ENCODE measurements around the gene STK32C.

Gene STK32C

GRCh38 chr10:132242103-132242840 lies 65.5 kb downstream of the STK32C start:
- no peak for DNase-seq

- DNase-seq: no peak
These were observed 66.3 kb downstream of the STK32C start for GRCh38 chr10:132241496-132241895.

DNA sequence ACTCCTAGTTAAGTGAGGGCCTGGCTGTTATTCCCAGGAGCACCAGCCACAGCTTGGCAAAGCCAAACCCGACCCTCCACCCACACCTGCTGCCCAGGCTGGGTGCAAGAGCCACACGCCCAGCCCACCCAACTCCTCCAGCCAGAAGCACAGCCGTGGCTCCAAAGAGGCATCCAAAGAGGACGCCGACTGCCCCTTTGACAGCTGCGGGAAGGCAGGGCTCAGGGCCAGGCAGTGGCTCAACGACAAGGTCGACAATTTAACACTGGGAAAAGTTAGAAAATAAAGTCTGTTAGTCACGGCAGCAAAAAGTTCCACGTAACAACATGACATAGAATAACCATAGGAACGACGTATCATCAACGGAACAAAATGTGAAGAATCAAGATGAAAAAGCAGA lies 66.7 kb downstream of the STK32C start:
- no peak for DNase-seq

- no peak for DNase-seq
These were observed 67.2 kb downstream of the STK32C start for GRCh38 chr10:132240581-132240980.

DNA sequence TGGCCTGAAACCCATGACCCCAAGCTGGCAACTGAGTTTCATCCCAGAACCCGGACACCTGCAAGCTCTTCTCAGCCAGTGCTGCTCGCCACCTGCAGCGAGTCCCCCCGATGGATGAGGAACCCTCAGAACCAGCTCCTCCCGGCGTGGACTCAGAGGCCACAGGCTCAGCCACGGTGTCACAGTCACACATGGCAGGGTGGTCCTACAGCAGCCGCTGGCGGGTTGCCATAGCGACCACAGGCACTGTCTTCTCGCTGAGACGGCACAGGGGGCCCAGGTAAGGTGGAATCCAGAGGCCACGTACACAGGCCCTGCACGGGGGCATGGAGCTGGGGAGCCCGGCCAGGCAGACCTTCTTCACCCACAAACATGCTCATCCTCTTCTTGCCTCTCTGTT lies 67.6 kb downstream of the STK32C start:
- DNase-seq: no peak

DNA sequence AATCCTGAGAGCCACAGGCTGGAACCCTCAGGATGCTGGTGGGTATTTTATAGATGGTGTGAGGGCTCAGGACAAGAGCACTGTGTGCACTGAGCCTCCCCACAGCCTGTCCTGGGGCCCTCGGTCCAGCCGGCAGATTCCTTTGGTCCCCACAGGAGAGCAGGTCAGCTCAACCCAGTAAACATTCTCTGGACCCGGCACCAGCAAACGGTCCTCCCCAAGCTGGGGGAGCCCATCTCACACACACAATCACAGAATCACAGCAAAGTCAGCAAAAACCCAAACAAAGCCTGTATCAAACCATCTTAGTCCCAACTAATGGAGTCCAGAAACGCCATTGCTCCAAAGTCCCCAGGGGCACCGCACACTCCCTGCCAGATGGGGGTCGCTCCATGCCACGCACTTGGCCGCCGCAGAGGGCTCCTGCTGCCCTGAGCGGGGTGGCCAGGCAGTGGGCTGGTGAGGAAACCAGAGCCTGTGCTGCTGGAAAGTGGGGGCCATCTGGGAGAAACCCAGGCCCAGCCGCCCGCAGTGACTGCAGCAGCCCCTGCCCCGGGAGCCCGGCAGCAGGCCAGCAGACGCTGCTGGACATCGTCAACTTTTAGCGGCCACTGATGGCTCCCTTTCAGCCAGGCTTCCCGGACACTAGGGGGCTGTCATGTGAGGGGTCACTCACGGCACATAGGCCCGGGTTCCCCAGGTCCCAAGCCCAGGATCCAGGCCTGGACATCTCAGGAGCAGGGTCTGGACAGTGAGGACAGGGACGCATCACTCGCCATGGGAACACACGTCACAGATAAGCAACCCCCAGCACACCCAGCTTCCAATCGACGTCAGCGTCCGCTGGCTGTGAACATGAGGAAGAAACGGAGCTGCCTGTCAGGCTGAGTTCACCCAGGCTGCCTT lies 68.4 kb downstream of the STK32C start:
- no peak for DNase-seq

GRCh38 chr10:132238371-132239125 lies 69.2 kb downstream of the STK32C start:
- DNase-seq: no peak

GRCh38 chr10:132237871-132238270 lies 69.9 kb downstream of the STK32C start:
- DNase-seq: peak in 1 of 2 experiments; percentile 62

DNA sequence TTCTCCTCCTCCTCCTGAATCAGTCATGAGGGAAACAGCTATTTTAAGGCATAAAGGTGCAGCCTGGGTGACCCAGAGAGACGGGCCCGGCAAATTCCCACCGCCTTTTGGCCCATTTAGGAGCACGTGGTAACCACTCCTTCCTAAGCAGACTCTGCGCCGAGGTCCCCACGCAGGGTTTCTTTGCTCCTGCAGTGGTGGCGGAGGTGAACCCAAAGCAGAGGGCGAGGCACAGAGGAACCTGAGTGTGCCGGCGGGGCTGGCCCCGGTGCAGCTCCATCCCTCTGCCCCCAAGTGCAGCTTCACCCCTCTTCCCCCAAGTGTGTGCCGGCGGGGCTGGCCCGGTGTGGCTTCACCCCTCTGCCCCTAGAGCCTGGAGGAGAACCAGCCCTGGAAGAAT lies 70.4 kb downstream of the STK32C start:
- no peak for DNase-seq

DNA sequence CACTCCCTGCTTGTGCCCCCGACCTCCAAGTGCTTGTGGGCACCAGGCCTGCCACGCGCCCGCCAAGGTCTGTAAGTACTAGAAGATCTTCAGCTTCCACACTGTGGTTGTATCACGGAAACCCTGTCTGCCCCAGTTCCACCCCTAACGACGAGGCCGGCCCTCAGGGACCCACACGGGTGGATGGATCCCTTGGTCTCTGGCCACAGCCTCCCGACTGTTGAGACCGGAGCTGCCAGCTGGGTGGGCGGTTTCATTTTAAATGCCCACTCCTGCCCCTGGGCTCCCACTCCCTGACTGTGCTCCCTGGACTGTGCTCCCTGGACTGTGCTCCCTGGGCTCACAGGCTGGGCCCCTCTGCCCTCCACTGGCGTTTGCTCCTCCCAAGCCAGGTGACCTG lies 70.9 kb downstream of the STK32C start:
- no peak for DNase-seq

GRCh38 chr10:132236161-132236560 lies 71.6 kb downstream of the STK32C start:
- DNase-seq: no peak

DNA sequence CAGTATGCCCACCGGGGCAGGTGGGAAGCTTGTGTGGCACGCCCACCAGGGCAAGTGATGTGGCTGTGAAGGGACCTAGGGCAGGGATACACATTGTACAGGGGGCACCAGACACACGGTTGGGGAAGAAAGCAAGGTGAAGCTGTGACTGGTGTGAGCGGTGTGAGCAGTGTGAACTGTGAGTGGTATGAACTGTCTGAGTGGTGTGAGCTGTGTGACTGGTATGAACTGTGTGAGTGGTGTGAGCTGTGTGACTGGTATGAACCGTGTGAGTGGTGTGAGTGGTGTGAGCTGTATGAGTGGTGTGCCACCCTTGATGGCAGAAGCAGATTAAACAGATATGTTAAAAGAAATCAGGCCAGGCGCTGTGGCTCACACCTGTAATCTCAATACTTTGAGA lies 72.9 kb downstream of the STK32C start:
- no peak for DNase-seq

DNA sequence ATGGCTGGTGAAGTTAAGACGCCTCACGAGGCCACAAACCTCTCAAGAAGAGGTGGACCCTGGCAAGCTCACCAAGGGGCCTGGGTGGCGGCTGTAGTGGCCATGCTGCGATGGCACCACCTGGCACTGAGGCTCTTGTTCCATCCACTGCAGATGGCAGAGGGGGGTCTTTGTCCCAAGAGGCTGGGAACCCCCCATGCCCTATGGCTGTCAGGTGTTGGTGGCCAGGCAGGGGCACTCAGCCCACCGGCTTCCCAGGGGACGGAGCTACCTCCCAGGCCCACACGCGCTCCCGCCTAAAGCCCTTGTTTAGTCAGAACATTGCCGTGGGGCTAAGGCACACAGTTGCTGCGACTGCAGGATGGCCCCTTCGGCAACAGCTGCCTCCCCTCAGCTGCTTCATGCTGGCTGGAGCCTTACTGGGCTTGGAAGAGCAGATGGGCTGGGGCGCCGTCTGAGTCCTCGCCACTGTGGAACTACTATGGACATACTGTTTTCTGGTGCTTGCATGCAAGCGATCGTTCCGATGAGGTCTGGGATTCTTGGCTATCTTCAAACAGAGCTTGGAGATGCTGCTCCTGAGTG lies 74.2 kb downstream of the STK32C start:
- peak; percentile 38 to 71 for DNase-seq

- no peak for DNase-seq
These were observed 74.8 kb downstream of the STK32C start for GRCh38 chr10:132232981-132233380.

DNA sequence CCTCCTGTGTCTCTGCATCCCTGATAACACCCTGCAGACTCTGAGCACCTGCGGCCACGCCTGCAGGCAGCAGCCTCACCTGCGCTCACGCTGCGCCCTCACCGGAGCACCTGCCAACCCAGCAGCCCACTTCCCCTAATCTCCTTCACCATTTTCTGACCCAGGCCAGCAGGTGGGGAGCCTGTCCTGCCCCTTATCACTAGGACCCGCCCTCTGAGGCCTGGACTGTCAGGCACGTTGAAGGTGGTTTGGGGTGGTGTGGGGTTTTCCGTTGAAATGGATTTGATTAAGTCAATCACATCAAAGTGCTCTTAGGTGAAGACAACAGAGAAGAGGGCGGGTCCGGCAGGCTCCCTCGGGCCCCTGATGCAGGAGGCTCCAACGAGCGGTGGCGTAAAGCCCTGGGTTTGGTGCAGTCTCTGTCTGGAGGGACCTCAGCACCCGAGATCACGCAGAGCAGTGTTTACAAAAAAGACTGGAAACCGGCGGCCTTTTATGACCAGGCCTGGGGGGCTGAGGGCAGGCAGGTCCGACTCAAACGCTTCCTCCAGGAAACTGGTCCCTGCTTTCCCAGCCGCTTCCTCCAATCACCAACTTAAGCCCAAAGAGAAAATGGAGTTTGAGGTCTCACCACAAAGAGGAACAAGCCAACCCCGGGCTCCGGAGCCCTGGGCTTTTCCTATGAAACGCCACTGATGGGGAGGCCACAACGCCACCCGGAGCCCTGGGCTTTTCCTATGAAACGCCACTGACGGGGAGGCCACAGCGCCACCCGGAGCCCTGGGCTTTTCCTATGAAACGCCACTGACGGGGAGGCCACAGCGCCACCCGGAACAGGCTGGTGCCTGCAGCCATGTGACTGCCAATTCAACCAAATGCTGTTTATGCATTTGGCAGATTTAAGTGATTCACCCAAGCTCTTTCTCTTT lies 75.5 kb downstream of the STK32C start:
- DNase-seq: no peak

DNA sequence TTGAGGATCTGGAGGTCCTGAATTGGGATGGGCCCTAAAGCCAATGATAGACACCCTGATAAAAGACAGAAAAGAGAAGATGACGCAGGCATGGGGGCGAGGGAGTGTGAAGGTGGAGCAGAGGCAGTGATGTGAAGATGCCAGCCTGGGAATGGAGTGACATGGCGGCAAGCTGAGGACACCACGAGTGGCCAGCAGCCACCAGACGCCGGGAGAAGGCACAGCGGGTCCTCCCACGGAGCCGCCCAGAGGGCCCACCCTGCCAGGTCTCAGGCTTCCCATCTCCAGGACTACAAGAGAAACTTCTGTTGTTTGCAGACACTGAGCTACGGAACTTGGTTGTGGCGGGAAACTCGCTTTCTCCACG lies 76.1 kb downstream of the STK32C start:
- DNase-seq: no peak

- no peak for DNase-seq
These were observed 77.1 kb downstream of the STK32C start for GRCh38 chr10:132230557-132231210.

DNA sequence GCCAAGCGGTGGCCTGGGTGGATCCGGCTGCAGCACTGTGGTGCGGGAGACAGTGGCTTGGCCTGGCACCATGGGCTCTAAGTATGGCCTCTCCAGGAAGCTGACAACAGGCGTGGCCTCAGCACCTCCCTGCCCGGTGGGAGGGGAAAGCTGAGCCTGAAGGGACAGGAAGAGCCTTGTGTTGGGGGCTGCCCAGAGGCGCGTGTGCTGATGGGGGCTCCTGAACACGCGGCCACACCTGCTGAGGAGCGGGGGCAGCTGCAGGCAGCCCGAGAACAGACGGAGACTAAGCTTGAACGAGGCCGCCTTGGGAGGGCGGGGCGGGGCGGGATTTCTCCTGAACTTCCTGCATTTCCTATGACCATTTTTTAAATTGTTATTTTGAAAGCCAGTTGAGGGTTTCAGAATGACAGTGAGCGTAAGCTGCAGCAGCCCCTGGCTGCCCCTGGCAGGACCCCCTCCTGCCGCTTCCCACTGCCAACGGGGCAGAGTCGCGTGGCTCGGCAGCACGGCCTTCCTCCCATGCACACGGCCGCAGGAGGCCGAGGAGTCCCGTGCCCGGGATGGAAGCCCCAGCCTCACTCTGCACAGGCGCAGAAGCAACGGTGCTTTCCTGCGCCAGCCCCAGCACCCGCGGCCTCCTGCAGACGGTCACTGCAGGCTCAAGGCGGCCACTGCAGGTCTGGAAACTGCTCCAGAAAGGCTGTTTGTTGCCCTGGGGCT lies 77.8 kb downstream of the STK32C start:
- no peak for DNase-seq

DNA sequence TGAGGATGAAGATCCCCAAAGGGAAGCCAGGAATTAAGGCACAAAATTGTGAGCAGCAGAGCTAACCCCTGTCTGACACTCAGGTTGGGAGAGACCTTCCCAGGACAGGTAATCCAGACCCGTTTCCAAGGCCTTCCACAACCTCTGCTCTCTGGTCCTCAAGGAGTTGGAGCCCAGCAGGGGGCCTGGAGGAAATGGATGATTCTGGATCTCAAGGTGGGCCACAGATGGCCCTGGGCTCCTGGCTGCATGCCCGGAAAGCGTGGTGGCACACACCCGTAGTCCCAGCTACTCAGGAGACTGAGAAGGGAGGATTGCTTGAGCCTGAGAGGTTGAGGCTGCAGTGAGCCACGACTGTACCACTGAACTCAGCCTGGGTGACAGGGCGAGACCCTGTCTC lies 78.7 kb downstream of the STK32C start:
- DNase-seq: peak in 1 of 2 experiments; percentile 17

DNA sequence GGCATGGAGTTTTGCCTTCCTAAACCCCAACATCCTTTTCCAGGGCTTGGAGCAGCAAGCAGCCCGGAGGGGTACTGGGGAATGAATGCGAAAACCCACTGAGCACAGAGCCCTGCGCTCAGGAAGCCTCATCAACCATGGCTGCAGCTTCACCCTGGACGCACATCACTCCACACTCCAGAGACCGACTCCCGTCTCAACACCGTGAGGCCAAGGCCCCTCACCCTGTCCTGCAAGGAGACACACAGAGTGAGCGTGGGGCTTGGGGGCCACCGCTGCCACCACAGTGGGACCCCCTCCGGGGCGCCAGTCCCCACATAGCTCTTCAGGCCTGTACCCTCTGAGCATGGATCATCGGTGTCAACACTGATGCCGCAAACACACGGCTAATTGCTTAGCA lies 79.1 kb downstream of the STK32C start:
- DNase-seq: no peak

All from NCI-H524 (cell line).